HG02973 (cell line): ENCODE data around the gene ADAMTSL1.

Experiments used
- ATAC-seq: cut with Tn5 transposase; IDR thresholded peaks from one replicate; pipeline ENCODE4 v1.9.1; 2021; ENCODE audit warnings: moderate library complexity; ENCODE audit not compliant: unreplicated experiment

The ADAMTSL1 gene

DNA sequence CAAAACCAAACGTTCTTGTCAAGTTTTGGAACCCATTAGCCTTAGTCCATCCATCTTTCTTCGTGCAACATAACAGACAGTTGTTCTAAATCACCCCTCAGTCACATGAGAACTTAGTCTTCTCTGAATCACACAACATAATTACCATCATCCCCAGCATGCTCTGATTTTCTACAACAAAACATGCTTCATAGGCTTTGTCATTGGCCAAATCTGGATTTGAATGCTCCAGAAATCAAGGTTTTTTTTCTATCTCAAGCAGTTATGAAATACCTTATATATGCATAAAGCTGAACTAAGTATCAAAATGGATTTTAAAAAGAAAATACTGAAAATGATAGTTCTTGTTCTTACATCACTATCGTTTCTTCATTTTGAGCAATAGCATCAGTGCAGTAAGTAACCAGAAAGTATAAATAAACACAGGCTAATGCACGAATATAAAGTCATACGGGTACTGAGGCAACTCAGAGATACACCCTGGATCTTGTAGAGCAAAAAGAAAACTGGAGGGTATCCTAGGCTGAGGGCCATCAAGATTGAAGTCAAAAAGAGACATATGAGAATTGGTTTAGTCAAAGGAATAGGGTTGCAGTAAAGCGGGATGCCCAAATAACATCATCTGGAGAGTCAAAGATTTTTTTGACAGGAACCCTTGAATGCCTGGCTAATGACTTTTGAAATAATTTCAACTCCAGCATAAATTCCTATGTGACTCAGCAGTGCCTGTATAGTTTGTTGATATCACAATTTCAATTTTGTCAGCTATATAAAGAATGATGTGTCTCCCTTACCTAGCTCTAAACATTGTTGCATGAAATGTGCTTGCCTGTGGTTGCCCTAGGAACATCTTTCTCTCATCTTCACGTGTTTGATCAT lies 164.7 kb downstream of the ADAMTSL1 start:
- no peak for ATAC-seq

DNA sequence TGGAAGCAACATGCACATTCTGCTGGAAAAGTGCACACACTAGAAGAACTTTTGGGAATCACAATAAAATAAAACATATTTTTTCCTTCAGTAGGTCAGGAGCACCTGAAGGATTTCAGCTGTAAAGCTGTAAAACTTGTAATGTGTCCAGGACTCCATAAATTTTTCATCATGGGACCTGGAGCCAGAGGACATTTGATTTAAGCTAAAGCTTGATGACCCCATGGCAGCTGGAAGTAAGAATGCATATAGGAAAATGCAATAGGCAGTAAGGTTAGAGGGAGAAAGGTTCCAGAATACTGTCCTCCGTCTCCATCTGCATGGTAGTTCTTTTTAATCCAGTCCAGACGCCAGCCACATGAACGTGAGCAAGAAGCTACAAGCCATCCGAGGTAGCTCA lies 166.0 kb downstream of the ADAMTSL1 start:
- ATAC-seq: no peak

DNA sequence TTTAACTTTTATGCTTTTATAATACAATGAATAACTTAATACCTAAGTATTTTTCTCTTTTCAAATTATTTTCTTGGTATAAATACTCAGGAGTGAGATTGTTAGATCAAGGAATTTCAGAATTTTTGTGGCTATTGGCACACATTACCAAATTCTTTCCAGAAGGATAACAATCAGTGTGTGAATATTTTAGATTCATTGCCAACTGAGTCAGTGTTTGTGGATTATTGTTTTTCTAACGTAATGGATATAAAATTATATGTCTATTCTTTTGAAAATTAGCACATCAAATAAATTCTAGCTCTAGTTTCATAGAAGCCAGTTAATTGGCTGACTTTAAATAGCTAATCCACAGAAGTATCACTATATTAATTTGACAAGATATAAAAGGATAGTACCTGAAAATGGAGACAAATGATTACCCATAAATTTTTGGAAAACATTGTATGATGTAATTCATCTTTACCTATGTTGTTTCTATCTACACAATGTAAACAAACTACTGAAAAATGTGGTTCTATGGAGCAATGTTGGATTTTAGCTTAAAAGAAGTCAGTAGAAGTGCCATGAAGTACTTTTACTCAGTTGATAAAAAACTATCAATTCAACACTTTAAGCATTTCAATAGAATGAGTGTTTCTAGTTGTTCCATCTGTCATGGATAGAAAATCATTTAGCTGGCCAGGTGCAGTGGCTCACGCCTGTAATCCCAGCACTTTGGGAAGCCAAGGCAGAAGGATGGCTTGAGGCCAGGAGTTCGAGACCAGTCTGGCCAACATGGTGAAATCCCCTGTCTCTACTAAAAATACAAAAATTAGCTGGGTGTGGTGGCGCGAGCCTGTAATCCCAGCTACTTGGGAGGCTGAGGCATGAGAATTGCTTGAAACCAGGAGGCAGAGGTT lies 185.1 kb downstream of the ADAMTSL1 start:
- ATAC-seq: no peak

DNA sequence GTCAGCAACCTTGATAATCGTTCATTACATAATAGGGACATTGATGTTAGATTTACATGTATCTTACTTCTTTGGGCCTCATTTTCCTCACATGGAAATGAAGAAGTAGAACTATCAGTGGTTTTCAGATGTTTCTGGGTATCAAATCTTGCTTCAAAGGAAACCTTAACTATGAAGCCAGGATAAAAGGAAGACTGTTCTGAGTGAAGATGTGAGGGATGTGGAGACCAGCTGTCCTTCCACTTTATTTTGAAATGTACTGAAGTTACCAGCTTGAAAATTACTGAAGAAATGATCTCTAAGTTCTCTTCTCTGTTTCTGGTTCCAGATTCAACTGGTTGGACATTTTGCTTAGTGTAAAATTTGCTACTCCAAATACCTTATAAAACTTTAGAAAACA lies 186.0 kb downstream of the ADAMTSL1 start:
- ATAC-seq: no peak

DNA sequence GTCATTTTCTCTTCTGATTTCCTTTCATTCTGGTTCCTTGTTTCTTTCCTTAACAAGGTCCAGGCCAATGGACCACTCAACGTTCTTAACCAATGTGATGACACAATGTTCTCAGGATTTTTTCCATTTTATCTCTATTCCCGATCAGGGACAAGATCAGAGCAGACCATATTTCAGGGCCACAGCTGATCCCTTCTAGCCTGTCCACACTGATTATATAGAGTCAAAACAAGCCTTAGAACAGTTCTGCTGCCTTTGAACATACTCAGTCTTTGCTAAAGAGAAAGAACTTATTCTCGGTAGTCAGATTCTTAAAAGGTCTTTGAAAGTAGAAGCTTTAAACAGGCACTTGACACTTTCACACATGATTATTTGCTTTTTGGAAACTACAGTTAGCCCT lies 188.4 kb downstream of the ADAMTSL1 start:
- ATAC-seq: no peak

DNA sequence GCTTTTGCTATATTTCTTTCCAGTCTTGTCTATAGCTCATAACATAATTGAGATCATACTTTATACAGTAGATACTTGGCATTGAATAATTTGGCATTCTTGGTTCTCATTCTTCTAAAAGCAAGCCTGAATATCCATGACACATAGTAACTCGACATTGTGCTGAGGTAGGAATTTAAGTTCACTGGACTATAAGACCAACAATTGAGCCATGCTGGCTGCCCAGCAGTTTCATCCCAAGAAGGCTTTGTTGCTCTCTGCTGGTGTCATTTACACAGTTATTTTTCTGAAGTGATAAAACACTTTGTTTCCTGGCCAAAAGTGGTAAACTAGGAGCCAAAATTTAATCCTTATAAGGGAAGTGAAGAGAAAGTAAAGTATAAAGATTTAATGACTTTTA lies 192.0 kb downstream of the ADAMTSL1 start:
- no peak for ATAC-seq

DNA sequence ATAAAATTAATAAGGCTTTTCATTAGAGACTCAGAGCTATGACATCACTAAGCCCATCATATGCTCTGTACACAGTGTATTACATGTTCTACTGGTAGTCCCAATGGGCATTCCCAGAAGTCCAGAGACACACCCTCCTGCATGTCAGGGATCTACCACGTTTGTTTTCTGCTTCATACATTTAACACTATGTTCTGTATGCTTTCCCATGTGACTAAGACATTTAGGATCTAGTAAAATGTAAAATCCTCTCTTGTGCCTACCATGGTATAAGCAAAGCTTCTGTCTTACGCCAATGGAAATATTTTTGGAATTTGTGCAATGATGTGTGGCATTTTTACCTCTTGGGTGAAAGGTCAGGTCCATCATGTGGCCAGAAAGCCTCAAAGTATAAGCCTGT lies 192.4 kb downstream of the ADAMTSL1 start:
- ATAC-seq: no peak

DNA sequence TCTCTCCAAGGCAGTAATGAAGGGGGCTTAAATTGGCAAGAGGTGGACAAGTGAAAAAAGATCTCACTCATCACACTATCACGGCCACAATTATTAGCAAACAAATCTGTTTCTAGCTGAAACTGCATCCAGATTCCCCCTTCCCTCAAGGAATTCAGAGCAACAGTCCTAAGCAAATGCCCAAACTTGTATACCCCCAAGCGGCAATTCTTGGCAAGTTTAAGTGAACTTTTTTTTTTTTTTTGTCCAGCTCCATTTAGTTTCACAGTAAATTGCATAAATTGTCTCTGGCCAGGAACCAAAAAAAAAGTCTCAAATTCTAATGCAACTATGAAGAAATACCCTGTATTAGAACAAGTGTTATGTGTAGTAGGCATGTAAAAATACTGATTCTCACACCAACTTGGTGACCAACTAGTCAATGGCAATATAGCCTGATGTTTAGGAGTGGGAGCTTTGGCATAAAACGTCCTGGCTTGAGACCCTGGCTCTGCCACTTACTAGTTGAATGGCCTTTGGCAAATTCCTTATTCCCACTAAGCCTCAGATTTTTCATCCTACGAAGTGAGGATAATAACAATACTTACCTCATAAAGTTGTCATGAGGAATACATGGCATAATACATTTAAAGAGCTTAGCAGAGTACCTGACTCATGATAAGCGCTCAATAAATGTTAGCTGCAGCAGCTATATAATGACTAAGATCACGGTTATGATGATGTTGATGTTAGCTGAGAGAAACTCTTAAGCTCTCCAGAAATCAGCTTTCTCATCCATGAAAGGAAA lies 193.2 kb downstream of the ADAMTSL1 start:
- no peak for ATAC-seq

DNA sequence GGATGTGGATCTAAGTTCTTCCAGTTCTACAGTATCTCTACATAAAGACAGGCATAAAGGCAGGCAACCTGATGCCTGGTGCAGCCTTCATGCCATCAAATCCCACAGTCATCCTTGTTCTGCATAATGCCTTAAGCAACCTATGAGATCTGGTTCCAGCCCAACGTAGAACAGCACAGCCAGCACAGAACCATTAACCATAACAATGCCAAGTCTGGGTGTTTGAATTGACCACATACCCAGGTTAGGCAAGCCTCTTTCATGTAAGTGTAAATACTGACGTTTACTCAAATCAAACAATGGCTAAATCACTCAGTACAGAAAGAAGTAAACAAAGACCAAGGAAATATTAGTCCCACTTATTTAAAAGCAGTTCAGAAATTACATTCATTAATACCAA lies 195.0 kb downstream of the ADAMTSL1 start:
- ATAC-seq: no peak

DNA sequence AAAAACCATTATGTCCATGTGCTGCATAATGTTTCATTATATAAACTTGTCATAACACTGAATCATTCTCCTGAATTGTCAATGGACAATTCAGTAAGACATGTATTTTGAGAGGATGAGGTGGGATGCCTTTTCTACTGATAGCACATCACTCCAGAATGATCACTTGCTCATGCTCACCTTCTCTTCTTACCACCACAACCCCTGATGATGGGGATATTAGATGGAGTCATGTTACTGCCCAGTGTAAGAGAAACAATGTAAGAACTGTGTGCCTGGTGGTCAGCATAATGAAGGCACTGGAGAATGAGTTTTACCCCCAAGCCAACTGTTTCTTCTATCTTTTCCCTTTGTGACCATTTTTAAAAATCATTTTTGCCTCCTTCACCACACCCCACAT lies 198.8 kb downstream of the ADAMTSL1 start:
- no peak for ATAC-seq

DNA sequence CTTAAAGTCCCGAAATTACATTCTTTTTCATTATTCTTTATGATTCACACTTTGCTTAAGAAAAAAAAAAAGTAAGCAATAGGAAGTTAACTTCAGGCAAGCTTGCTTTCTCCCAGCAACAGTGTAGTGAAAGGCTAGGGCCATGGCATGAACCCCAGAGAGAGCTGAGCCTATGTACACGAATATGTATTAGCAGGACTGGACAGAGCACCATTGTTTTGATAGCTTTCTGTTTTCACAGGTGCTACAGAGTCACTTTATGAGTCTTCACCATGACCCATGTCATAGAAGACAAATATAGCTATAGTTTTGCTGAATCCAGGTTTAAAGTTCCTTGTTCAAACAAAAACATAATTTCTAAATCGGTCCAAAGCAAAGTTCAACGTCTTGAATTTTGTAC lies 199.2 kb downstream of the ADAMTSL1 start:
- ATAC-seq: no peak

DNA sequence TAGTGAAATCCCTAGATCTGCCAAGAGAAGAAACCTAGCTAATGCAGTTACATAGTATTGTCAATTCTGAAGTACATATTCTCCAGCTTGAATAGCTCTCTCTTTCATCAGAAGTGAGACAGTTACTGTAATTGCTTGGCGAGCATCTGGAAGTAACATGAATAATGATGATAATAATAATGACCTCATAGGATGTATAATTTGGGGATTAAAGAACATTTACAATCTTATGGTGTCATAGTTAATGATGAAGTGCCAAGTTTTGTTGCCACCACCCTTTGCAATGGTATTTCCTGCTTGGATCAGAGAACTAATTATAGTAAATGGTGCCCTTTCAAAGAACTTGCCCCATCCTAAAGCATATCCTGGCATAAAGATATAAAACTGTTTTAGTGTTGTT lies 201.4 kb downstream of the ADAMTSL1 start:
- no peak for ATAC-seq

DNA sequence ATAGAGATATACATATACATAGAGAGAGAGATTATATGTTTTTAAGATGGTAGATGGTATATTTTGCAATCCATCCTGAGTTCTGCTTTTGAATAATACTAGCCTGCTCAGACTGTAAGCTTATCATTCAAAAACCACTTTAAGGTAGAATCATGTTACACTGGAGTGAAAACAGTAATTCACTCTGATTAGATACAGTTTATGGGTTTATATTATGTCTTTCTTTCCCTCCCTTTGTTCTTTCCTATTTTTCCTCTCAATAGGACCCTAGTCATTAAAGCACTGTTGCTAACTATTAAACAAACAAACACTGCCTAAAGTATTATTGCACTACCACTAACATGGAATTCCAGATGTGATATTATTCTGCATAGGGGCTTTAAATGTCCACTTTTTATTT lies 202.0 kb downstream of the ADAMTSL1 start:
- ATAC-seq: no peak

DNA sequence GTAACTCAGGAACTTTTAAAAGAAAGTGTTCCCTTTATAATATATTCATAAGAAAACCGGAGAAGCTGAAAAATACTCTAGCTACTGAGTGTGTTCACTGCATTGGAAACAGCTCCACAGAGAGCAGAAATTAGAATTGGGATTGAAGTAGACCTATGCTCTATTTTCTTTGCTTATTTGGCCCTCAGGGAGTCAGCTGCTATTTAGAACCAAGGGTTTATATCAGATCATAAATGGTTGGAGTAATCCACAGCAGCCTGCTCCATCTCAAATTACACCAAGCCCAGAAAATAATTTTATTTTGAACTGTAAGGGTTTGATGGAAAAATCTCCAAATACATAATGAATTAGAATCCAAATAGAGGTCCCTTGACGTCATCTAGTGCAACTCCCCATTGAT lies 202.6 kb downstream of the ADAMTSL1 start:
- no peak for ATAC-seq

DNA sequence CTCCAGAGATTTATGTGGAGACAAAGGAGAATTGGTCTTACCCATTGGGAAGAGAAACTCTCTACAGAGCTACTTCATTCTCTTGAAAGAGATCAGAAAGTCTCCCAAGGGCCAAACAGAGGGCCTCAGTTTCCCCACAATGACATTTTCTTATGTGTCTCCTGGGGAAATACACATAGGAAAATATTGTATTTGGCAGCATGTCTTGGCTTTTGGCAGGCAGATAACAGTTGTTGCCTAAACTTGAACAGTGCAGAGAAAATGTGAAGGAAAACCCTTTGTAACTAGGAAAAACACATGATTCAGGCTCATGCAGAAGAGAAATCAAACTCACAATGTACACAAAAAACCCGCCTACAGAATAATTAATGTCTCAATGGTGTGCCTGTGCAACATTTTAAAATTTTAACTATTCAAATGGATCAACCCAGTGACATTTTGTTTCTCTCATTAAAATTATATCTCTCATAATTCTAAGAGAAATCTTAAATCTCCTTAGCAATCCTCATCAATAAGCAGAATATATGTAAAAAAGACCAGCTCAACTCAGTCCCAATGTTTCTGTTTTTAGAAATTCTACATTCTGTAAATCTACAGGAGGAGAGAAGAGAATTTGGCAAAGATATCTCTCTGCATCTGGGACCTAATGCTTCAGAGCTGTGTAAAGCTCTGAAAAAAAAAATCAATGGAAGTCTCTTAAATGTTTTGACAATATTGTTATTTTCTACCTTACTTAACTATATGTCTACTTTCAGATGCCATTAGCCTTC lies 205.1 kb downstream of the ADAMTSL1 start:
- no peak for ATAC-seq

DNA sequence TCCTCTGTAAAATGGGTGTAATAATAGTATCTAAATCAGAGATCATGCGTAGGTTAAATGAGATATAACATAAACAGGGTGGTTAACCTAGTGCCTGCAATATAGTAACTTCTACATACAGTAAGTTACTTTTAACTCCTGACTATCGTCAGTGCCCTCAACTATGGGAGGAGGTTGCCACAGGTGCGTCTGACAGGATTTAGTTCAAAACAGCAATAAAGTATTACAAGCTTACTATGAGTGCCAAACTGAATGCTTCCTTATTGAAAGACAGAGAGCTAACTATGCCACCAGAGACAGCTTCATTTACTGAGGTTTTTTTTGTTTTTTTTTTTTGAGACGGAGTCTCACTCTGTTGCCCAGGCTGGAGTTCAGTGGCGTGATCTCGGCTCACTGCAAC lies 209.0 kb downstream of the ADAMTSL1 start:
- no peak for ATAC-seq

DNA sequence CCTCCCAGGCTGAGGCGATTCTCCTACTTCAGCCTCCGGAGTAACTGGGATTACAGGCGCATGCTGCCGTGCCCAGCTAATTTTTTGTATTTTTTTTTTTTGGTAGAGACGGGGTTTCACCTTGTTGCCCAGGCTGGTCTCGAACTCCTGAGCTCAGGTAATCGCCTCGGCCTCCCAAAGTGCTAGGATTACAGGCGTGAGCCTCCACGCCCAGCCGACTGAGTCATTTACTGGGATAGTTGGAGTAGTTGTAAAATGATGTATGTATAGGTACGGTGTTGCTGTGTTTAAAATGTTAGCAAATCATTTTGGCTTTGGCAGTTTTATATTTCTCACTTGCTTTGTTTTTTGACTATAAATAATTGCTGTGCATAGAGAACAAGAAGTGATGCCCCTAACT lies 209.4 kb downstream of the ADAMTSL1 start:
- ATAC-seq: no peak

DNA sequence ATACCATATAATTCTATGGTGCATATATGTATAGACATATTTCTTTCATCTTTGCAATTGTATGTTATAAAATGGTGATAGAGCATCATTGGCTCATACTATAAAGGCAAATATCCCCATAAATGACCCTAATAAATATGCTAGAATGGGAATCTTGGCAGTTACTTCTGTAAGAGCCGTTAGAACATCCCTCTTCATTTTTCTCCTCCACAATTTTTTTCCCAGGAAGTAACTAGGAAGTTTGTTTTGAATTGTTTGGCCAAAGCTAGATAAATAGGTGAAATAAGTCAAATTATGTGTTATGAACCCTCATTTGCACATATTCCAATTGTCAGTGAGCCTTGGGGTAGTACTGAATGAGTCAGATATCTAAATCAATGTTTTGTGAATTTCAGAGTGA lies 209.9 kb downstream of the ADAMTSL1 start:
- ATAC-seq: no peak

DNA sequence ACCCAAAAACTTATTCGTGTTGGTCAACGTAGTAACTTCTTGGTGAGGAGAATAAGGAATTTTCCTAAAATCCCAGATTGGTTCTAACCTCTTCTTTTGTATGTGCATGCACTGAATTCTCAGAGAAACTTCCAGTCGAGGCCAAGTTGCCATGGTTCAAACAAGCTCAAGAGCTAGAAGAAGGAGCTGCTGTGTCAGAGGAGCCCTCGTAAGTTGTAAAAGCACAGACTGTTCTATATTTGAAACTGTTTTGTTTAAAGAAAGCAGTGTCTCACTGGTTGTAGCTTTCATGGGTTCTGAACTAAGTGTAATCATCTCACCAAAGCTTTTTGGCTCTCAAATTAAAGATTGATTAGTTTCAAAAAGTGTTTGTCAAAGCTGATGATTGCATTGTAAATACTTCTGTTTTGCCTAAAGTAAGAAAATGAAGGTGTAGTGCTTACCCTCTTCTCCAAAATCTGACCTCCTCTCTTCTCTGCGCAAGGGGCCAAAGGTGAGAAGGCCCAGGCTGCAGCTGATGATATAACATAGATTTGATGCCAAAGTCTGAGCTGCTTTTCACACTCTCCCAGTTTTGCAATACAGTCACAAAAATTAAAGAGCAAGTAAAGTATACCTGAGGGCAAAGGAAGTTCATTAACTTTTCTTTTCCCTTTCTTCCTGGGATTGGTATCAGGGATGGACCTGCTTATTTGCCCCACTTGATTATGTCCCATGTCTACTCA lies 210.8 kb downstream of the ADAMTSL1 start:
- ATAC-seq: no peak
